GM21447 (cell line): ENCODE results near the gene TTC34.

Experiments used
- ATAC-seq: cut with Tn5 transposase; IDR thresholded peaks from one replicate; pipeline ENCODE4 v1.9.1; 2021; ENCODE audit not compliant: unreplicated experiment

The TTC34 gene

GRCh38 chr1:2829846-2830615, 28.5 kb upstream of the TTC34 start:
- ATAC-seq, result no peak

GRCh38 chr1:2828586-2829250, 27.2 kb upstream of the TTC34 start:
- ATAC-seq, result no peak

- no peak for ATAC-seq
These were observed 25.3 kb upstream of the TTC34 start for GRCh38 chr1:2826736-2827292.

GRCh38 chr1:2826316-2826715, 24.8 kb upstream of the TTC34 start:
- ATAC-seq, result no peak

- ATAC-seq, result no peak
These were observed 24.1 kb upstream of the TTC34 start for GRCh38 chr1:2825487-2826189.

- ATAC-seq, result no peak
These were observed 23.5 kb upstream of the TTC34 start for GRCh38 chr1:2824999-2825398.

GRCh38 chr1:2823921-2824610, 22.6 kb upstream of the TTC34 start:
- no peak for ATAC-seq

- no peak for ATAC-seq
These were observed 21.2 kb upstream of the TTC34 start for GRCh38 chr1:2822621-2823145.

GRCh38 chr1:2821966-2822620, 20.6 kb upstream of the TTC34 start:
- no peak for ATAC-seq

GRCh38 chr1:2821373-2821955, 20.0 kb upstream of the TTC34 start:
- ATAC-seq, result no peak

- ATAC-seq, result no peak
These were observed 19.4 kb upstream of the TTC34 start for GRCh38 chr1:2820731-2821372.

- no peak for ATAC-seq
These were observed 18.6 kb upstream of the TTC34 start for GRCh38 chr1:2819831-2820730.

GRCh38 chr1:2819429-2819828, 17.9 kb upstream of the TTC34 start:
- ATAC-seq, result no peak

GRCh38 chr1:2817784-2818564, 16.5 kb upstream of the TTC34 start:
- no peak for ATAC-seq

GRCh38 chr1:2816786-2817185, 15.3 kb upstream of the TTC34 start:
- no peak for ATAC-seq

GRCh38 chr1:2815551-2815950, 14.1 kb upstream of the TTC34 start:
- no peak for ATAC-seq

GRCh38 chr1:2814511-2815075, 13.1 kb upstream of the TTC34 start:
- ATAC-seq, result no peak
